Cardiac muscle cell (in vitro differentiated cells and primary cell): ENCODE measurements around the gene NUP205. TPM values are rescaled to one million over a fixed set of nuclear protein-coding genes. Genes with fewer than 3 reads are reported as not detected.
"Not testable (repeated sequence)": the region's sequence is repeated elsewhere in the genome, so short reads cannot be mapped to it uniquely, and the experiment has no call there.

Experiments
- DNase-seq, 2 donors: peaks; one replicate each; pipeline versions ENCODE4 v3.0.0 to v3.0.0-alpha.2; 2010 to 2017; ENCODE audit warnings: low read depth in 1 of 2, low spot score in 1 of 2
- H3K27ac ChIP-seq: fragments of 200-600 bp; sonication (generic); 2 replicates; pipeline ENCODE4 v1.5.1; 2016
- H3K27me3 ChIP-seq: fragments of 200-600 bp; sonication (generic); 2 replicates; pipeline ENCODE4 v1.6.0; 2016; ENCODE audit warnings: control low read depth
- H3K36me3 ChIP-seq: fragments of 200-600 bp; sonication (generic); 2 replicates; pipeline ENCODE4 v1.5.1; 2016; ENCODE audit warnings: control low read depth
- H3K4me1 ChIP-seq: fragments of 200-600 bp; sonication (generic); 2 replicates; pipeline ENCODE4 v1.8.1; 2017; ENCODE audit warnings: low read depth, mild to moderate bottlenecking, mixed run types
- H3K4me3 ChIP-seq: fragments of 200-600 bp; sonication (generic); 2 replicates; pipeline ENCODE4 v1.5.1; 2016; ENCODE audit warnings: mild to moderate bottlenecking
- H3K9me3 ChIP-seq: fragments of 200-600 bp; sonication (generic); 2 replicates; pipeline ENCODE4 v1.5.1; 2017; ENCODE audit warnings: low read depth, mild to moderate bottlenecking, control low read depth
- polyA plus RNA-seq: library from polyadenylated mRNA; unstranded; fragments of >200 nt; fragmentation: Nextera tagmentation; extraction: Ambion mirVana; gene quantifications from 2 replicates; pipeline ENCODE4 v1.2.1, GENCODE V29; 2016
- total RNA-seq: library from RNA; depleted of rRNA; stranded (reverse); fragments of >200 nt; gene quantifications from 2 replicates; pipeline ENCODE4 v1.2.3, GENCODE V29; 2016
- TF ChIP-seq, protein P1 (sequence below): IDR thresholded peaks from 2 replicates; pipeline ENCODE4 v1.5.1; 2012; ENCODE audit warnings: low read depth, mild to moderate bottlenecking, low read length

Gene NUP205
- total and polyA plus RNA-seq, 2 experiments from 2014 or later = 21.8 to 33.9 TPM

DNA sequence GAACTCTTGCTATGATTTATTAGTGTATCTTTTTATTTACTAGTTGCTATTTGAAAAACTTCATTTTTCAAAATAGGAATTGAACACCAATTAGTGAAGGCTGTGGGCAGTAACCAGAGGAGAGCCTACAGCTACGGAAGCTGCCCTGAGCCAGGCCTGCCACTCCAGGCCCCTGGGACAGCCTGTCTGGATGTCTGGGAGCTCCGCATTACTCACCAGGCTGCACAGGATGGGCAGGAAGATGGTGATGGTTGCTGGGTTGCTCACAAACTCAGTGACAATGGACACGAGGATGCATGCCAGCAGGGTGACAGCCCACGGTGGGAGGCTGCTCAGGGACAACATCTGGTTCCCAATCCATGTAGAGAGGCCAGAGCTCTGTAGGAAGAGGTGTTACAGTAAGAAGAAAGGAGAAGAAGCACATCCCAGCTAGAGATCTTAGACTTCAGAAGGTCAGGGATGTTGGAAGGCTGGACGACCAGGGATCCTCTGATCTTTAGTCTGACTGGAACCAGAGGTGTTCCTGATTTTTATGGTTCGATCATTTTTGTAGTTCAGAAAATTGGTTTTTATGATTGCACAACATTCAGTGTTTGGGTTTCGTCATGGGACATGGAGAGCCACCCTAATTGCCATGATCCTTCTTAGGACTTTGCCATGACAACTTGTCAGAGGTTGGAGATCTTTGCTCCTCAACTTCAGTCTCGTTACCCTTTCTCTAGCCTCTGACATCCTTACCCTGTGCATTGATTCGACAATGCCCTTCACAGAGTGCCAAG, 127.8 kb downstream of the NUP205 start:
- no peak overlapping the region for H3K27ac ChIP-seq
- peaks cover 11% of the 10 kb centered on the region for H3K36me3 ChIP-seq
- TF ChIP-seq, protein P1, sequence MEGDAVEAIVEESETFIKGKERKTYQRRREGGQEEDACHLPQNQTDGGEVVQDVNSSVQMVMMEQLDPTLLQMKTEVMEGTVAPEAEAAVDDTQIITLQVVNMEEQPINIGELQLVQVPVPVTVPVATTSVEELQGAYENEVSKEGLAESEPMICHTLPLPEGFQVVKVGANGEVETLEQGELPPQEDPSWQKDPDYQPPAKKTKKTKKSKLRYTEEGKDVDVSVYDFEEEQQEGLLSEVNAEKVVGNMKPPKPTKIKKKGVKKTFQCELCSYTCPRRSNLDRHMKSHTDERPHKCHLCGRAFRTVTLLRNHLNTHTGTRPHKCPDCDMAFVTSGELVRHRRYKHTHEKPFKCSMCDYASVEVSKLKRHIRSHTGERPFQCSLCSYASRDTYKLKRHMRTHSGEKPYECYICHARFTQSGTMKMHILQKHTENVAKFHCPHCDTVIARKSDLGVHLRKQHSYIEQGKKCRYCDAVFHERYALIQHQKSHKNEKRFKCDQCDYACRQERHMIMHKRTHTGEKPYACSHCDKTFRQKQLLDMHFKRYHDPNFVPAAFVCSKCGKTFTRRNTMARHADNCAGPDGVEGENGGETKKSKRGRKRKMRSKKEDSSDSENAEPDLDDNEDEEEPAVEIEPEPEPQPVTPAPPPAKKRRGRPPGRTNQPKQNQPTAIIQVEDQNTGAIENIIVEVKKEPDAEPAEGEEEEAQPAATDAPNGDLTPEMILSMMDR = no peak
- DNase-seq = no peak
- H3K9me3 ChIP-seq = no peaks in the 10 kb centered on the region
- no peaks in the 10 kb centered on the region for H3K27me3 ChIP-seq
- peaks cover 22% of the 10 kb centered on the region for H3K4me1 ChIP-seq
- no peak overlapping the region for H3K4me3 ChIP-seq

DNA sequence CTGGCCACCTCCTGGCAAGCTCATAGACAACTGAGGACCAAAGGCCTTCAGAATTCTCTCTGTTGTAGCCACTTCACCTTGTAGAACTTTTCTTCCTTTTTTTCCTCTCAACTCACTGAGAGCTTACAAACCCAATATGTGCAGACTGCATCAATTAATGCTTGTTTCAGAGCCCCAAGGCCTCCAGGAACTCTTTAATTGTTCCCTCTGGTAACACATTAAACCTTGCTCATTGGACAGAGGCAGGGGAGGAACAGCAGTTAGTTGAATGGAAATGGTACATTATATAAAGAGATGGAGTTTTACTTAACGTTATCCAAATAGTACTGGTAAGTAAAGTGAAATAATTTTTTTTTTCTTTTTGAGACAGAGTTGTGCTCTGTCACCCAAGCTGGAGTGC, 129.7 kb downstream of the NUP205 start:
- Histone ChIP-seq H3K27me3 (no peaks in the 10 kb centered on the region), H3K36me3 (peaks cover 11% of the 10 kb centered on the region), H3K9me3 (no peaks in the 10 kb centered on the region), H3K4me3 (no peak overlapping the region), H3K4me1 (peaks cover 10% of the 10 kb centered on the region), H3K27ac (no peak overlapping the region)
- no peak for DNase-seq
- TF ChIP-seq, protein P1 = no peak

DNA sequence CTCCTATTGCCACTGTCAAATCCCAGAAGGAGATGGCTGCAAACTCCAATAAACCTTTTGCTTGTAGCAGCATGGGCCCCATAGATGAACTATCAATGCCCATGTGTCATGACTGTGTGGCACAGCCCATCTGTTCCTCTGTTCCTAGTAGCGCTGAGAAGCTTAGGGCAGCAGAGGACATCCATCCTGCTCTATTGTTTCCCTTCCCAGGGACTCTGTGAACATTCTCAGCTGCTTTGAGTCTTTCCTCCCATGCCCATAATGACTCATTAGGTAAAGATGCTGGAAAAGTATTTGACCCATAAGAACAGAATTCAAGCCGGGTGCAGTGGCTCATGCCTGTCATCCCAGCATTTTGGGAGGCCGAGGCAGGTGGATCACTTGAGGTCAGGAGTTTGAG, 132.8 kb downstream of the NUP205 start:
- no peak overlapping the region for H3K27ac ChIP-seq
- H3K4me1 ChIP-seq = peaks cover 12% of the 10 kb centered on the region
- no peak for DNase-seq
- no peaks in the 10 kb centered on the region for H3K9me3 ChIP-seq
- H3K36me3 ChIP-seq = peaks cover 11% of the 10 kb centered on the region
- no peaks in the 10 kb centered on the region for H3K27me3 ChIP-seq
- H3K4me3 ChIP-seq = no peak overlapping the region
- TF ChIP-seq, protein P1 = no peak

DNA sequence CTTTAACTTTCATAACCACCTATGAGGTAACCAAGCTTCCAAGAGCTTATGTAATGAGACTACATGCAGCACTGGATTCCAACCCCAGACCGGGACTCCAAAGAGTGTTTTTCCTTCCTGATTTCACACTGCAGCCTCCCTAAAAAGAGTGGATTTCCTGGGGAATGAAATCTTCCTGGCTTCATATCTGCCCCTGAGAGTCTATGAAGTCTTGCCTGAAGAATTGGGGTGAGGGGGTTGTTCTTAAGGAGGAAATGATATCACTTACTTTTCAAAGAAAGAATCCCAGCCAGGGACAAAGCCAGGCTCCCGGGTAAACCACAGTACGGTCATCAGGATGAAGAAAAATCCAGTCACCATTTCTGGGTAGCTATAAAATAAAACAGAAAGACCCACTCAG, 134.3 kb downstream of the NUP205 start:
- Histone ChIP-seq H3K27ac (no peak overlapping the region), H3K9me3 (no peaks in the 10 kb centered on the region), H3K27me3 (no peaks in the 10 kb centered on the region), H3K4me3 (no peak overlapping the region), H3K4me1 (peaks cover 12% of the 10 kb centered on the region), H3K36me3 (peaks cover 11% of the 10 kb centered on the region)
- no peak for DNase-seq
- TF ChIP-seq, protein P1 = no peak

DNA sequence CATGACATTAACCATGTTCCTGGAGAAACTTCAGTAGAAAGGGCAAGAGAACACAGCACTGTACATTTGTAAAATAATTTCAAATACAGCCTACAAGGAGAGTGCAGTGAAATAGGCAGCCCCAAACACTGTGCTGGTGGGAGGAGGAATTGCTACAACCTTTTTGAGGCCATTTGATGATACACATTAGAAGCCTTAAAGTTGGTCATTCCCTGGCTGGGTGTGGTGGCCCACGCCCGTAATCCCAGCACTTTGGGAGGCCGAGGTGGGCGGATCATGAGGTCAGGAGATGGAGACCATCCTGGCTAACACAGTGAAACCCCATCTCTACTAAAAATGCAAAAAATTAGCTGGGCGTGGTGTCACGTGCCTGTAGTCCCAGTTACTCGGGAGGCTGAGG, 134.9 kb downstream of the NUP205 start:
- peaks cover 12% of the 10 kb centered on the region for H3K4me1 ChIP-seq
- not testable (repeated sequence) for DNase-seq, H3K4me3 ChIP-seq, H3K9me3 ChIP-seq, H3K36me3 ChIP-seq, H3K27me3 ChIP-seq, H3K27ac ChIP-seq

DNA sequence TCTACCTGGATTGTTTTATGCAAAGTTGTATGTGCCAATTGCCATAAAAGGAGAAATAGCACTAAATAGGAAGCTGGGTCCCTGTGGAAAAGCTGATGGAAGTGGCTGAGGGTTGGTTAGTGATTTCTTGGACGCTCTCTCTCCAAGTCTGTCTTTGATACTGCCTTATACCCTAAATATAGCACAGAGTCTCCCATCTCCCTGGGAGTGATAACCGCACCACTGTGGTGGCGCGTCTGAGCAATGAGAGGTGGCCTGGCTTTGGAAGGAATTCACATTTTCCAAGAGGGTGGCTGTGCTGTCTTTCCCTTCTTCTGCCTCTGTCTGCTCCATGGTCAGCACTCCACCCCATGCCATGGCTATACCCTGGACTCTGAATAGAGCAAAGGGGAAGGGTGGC, 135.8 kb downstream of the NUP205 start:
- H3K27ac ChIP-seq = peak overlapping the region; percentile 72
- H3K27me3 ChIP-seq = no peaks in the 10 kb centered on the region

More for the DNA sequence above, 135.8 kb downstream of the NUP205 start:
- Histone ChIP-seq H3K9me3 (no peaks in the 10 kb centered on the region), H3K4me3 (no peak overlapping the region), H3K4me1 (peaks cover 12% of the 10 kb centered on the region), H3K36me3 (peaks cover 8% of the 10 kb centered on the region)
- DNase-seq = peak in 1 of 2 donors; percentile 13
- TF ChIP-seq, protein P1 = no peak
